GM23338 (cell line): ENCODE data around the gene SBDS. TPM values are rescaled to one million over a fixed set of nuclear protein-coding genes. Genes with fewer than 3 reads are reported as not detected.

ENCODE experiments used
- ATAC-seq: fragments of 200-7000 bp; cut with Tn5 transposase; 3 replicates; pipeline ENCODE4 v1.9.1; 2020
- DNase-seq: peaks from one replicate; pipeline ENCODE4 v3.0.0-alpha.2; 2015; ENCODE audit warnings: low spot score
- H2AFZ ChIP-seq: fragments of 200-600 bp; sonication (generic); 2 replicates; pipeline ENCODE4 v1.8.0; 2016; ENCODE audit warnings: antibody characterized with exemption, mild to moderate bottlenecking, moderate library complexity
- H3F3A ChIP-seq: fragments of 200-600 bp; sonication (generic); replicated peaks from 2 replicates; pipeline ENCODE4 v1.8.0; 2017; ENCODE audit warnings: antibody characterized with exemption, mixed run types, low read depth
- H3K27ac ChIP-seq: fragments of 200-600 bp; sonication (generic); 2 replicates; pipeline ENCODE4 v1.6.1; 2016; ENCODE audit warnings: low read depth
- H3K27me3 ChIP-seq: fragments of 200-600 bp; sonication (generic); 2 replicates; pipeline ENCODE4 v1.8.0; 2016; ENCODE audit warnings: mild to moderate bottlenecking, mixed run types, moderate library complexity; ENCODE audit not compliant: insufficient read depth
- H3K36me3 ChIP-seq: fragments of 200-600 bp; sonication (generic); 2 replicates; pipeline ENCODE4 v1.8.0; 2016; ENCODE audit warnings: mild to moderate bottlenecking; ENCODE audit not compliant: insufficient read depth
- H3K4me1 ChIP-seq: fragments of 200-600 bp; sonication (generic); 2 replicates; pipeline ENCODE4 v1.8.0; 2016; ENCODE audit warnings: mild to moderate bottlenecking, moderate library complexity; ENCODE audit not compliant: insufficient read depth
- H3K4me2 ChIP-seq: fragments of 200-600 bp; sonication (generic); 2 replicates; pipeline ENCODE4 v1.7.1; 2017; ENCODE audit warnings: mixed run types
- H3K4me3 ChIP-seq: fragments of 200-600 bp; sonication (generic); 2 replicates; pipeline ENCODE4 v1.6.1; 2016; ENCODE audit warnings: mixed run types
- H3K79me2 ChIP-seq: fragments of 200-600 bp; sonication (generic); replicated peaks from 2 replicates; pipeline ENCODE4 v1.8.0; 2017; ENCODE audit warnings: mild to moderate bottlenecking; ENCODE audit not compliant: insufficient read depth
- H3K9me2 ChIP-seq: fragments of 200-600 bp; sonication (generic); 2 replicates; pipeline ENCODE4 v1.8.0; 2017; ENCODE audit not compliant: insufficient read depth
- H4K20me1 ChIP-seq: fragments of 200-600 bp; sonication (generic); replicated peaks from 2 replicates; pipeline ENCODE4 v1.8.0; 2017; ENCODE audit warnings: mild to moderate bottlenecking; ENCODE audit not compliant: insufficient read depth
- H3K27ac Mint-ChIP-seq: 2 replicates; pipeline ENCODE4 v1.8.0; 2020; ENCODE audit warnings: inconsistent platforms, mild to moderate bottlenecking, moderate library complexity, mixed read lengths
- H3K27me3 Mint-ChIP-seq: 3 replicates; pipeline ENCODE4 v1.8.0; 2022; ENCODE audit warnings: low read depth, mild to moderate bottlenecking, moderate library complexity, mixed read lengths, inconsistent platforms; ENCODE audit not compliant: insufficient read depth, poor library complexity
- H3K36me3 Mint-ChIP-seq: 3 replicates; pipeline ENCODE4 v1.8.0; 2021; ENCODE audit warnings: low read depth, mild to moderate bottlenecking, inconsistent platforms, moderate library complexity, mixed read lengths
- H3K4me1 Mint-ChIP-seq: 3 replicates; pipeline ENCODE4 v1.8.0; 2020; ENCODE audit warnings: mild to moderate bottlenecking, inconsistent platforms, mixed read lengths
- H3K4me3 Mint-ChIP-seq: 3 replicates; pipeline ENCODE4 v1.8.0; 2021; ENCODE audit warnings: moderate library complexity, mild to moderate bottlenecking, inconsistent platforms, mixed read lengths
- H3K9me3 Mint-ChIP-seq: 3 replicates; pipeline ENCODE4 v1.8.0; 2020; ENCODE audit warnings: moderate library complexity, mild to moderate bottlenecking, inconsistent platforms, mixed read lengths
- CREB1 ChIP-seq: fragments of 250-450 bp; sonication (Bioruptor Pico); IDR thresholded peaks from 2 replicates; pipeline ENCODE4 v1.5.0; 2020; ENCODE audit warnings: low read depth, mild to moderate bottlenecking, moderate library complexity
- CTCF ChIP-seq, 2 experiments: fragments of 200-600 bp in 1 of 2; sonication (generic) in 1 of 2; conservative IDR thresholded peaks; 2 replicates each; pipeline versions ENCODE4 v1.5.1 to v1.6.1; 2016 to 2017; ENCODE audit warnings: antibody characterized with exemption in 2 of 2, low read depth in 2 of 2, mild to moderate bottlenecking in 2 of 2, moderate library complexity in 1 of 2
- ETS1 ChIP-seq: IDR thresholded peaks from 2 replicates; pipeline ENCODE4 v1.6.1; 2016; ENCODE audit warnings: antibody characterized with exemption
- JUNB ChIP-seq: IDR thresholded peaks from one replicate; pipeline ENCODE4 v1.6.1; 2016; ENCODE audit warnings: antibody characterized with exemption; ENCODE audit not compliant: unreplicated experiment
- NANOG ChIP-seq: IDR thresholded peaks from 2 replicates; pipeline ENCODE4 v1.6.1; 2016; ENCODE audit warnings: antibody characterized with exemption, borderline replicate concordance
- POLR2AphosphoS5 ChIP-seq: IDR thresholded peaks from 2 replicates; pipeline ENCODE4 v1.6.1; 2016; ENCODE audit warnings: antibody characterized with exemption, low read depth
- STAT1 ChIP-seq: IDR thresholded peaks from one replicate; pipeline ENCODE4 v1.6.1; 2016; ENCODE audit warnings: antibody characterized with exemption; ENCODE audit not compliant: unreplicated experiment
- ZNF114 ChIP-seq: fragments of 250-450 bp; sonication (Bioruptor Pico); IDR thresholded peaks from 2 replicates; pipeline ENCODE4 v1.5.0; 2020; ENCODE audit warnings: mild to moderate bottlenecking, moderate library complexity
- ZNF331 ChIP-seq: fragments of 250-450 bp; sonication (Bioruptor Pico); IDR thresholded peaks from 2 replicates; pipeline ENCODE4 v1.5.0; 2020; ENCODE audit warnings: low read depth, mild to moderate bottlenecking, moderate library complexity
- ZNF462 ChIP-seq: fragments of 250-450 bp; sonication (Bioruptor Pico); IDR thresholded peaks from 2 replicates; pipeline ENCODE4 v1.5.0; 2020; ENCODE audit warnings: mild to moderate bottlenecking, moderate library complexity
- polyA plus RNA-seq: library from polyadenylated mRNA; unstranded; fragments of >200 nt; fragmentation: Nextera tagmentation; extraction: Ambion mirVana; gene quantifications from 2 replicates; pipeline ENCODE4 v1.2.1, GENCODE V29; 2016
- total RNA-seq: library from RNA; depleted of rRNA; stranded (reverse); fragments of >200 nt; shearing (Covaris generic); gene quantifications from 2 replicates; pipeline ENCODE4 v1.2.3, GENCODE V29; 2014

The SBDS gene
- total and polyA plus RNA-seq, 2 experiments from 2014 or later, result 20.5 to 34.4 TPM

- Histone ChIP-seq H4K20me1 (peaks cover 3% of the 10 kb centered on the region), H3K4me1 (no peaks in the 10 kb centered on the region), H3K27me3 (no peaks in the 10 kb centered on the region), H3F3A (no peaks in the 10 kb centered on the region), H2AFZ (no peak overlapping the region), H3K79me2 (peaks cover 1% of the 10 kb centered on the region; the same call in 1 of the 2 replicates), H3K9me2 (no peaks in the 10 kb centered on the region), H3K4me3 (no peak overlapping the region), H3K4me2 (no peak overlapping the region), H3K36me3 (peaks cover 34% of the 10 kb centered on the region), H3K27ac (no peak overlapping the region)
- ATAC-seq, result no peak
- DNase-seq, result no peak
- H3K36me3 Mint-ChIP-seq, result peaks cover 60% of the 10 kb centered on the region
- no peak overlapping the region for H3K27ac Mint-ChIP-seq
- TF ChIP-seq ZNF114 (no peak), ZNF331 (CRISPR knock-in tag) (no peak), STAT1 (no peak), NANOG (no peak), JUNB (no peak)
- H3K4me1 Mint-ChIP-seq, result no peaks in the 10 kb centered on the region
- peaks cover 2% of the 10 kb centered on the region for H3K27me3 Mint-ChIP-seq
- H3K4me3 Mint-ChIP-seq, result no peak overlapping the region
- no peaks in the 10 kb centered on the region for H3K9me3 Mint-ChIP-seq
These were observed 48.8 kb downstream of the SBDS start for GRCh38 chr7:66946545-66946944.

- H3F3A ChIP-seq, result no peaks in the 10 kb centered on the region
- H3K4me3 ChIP-seq, result no peak overlapping the region
- no peak for DNase-seq
- no peaks in the 10 kb centered on the region for H3K27me3 ChIP-seq
- no peak overlapping the region; the same call in 1 of the 2 replicates for H3K27ac Mint-ChIP-seq
- no peak overlapping the region for H3K4me2 ChIP-seq
- H3K4me3 Mint-ChIP-seq, result no peak overlapping the region
- peaks cover 16% of the 10 kb centered on the region; the same call in 1 of the 2 replicates for H4K20me1 ChIP-seq
- H3K79me2 ChIP-seq, result peaks cover 70% of the 10 kb centered on the region
- ATAC-seq, result no peak
- H2AFZ ChIP-seq, result no peak overlapping the region
- H3K36me3 ChIP-seq, result 0 out of 2 replicates have a peak, but pooled peaks cover 5% of the 10 kb centered on the region
- no peaks in the 10 kb centered on the region for H3K9me3 Mint-ChIP-seq
- H3K27ac ChIP-seq, result no peak overlapping the region
- no peaks in the 10 kb centered on the region for H3K4me1 ChIP-seq
- peaks cover 2% of the 10 kb centered on the region for H3K27me3 Mint-ChIP-seq
- no peaks in the 10 kb centered on the region for H3K9me2 ChIP-seq
- H3K36me3 Mint-ChIP-seq, result peaks cover 19% of the 10 kb centered on the region
- no peaks in the 10 kb centered on the region for H3K4me1 Mint-ChIP-seq
- TF ChIP-seq POLR2AphosphoS5 (no peak), ZNF462 (no peak), JUNB (no peak), CREB1 (CRISPR knock-in tag) (no peak), CTCF (conservative IDR thresholded peaks at IDR 0.05; ENCODE audit: low read depth in 2 of 2) (no peak), NANOG (no peak), ETS1 (no peak)
These were observed 56.1 kb downstream of the SBDS start for GRCh38 chr7:66939325-66939724.
